ENCODE measurements around the gene GRID2.

- TF ChIP-seq PHF8 (CRISPR knock-in tag; IDR thresholded peaks at IDR 0.05) (no peak), ZNF274 (CRISPR knock-in tag; IDR thresholded peaks at IDR 0.05) (no peak), SNRNP70 (IDR thresholded peaks at IDR 0.05; ENCODE audit: low read depth, low read length) (no peak), TBP (CRISPR knock-in tag; IDR thresholded peaks at IDR 0.05) (no peak), YY1 (IDR thresholded peaks at IDR 0.05; ENCODE audit: insufficient read depth, insufficient replicate concordance, low read depth, low read length) (no peak), ELF4 (CRISPR knock-in tag; IDR thresholded peaks at IDR 0.05; ENCODE audit: borderline replicate concordance) (no peak), ZNF431 (CRISPR knock-in tag; IDR thresholded peaks at IDR 0.05; ENCODE audit: borderline replicate concordance, low read depth) (no peak), PRDM10 (CRISPR knock-in tag; IDR thresholded peaks at IDR 0.05; ENCODE audit: low read depth) (no peak), CTCF (CRISPR knock-in tag; IDR thresholded peaks at IDR 0.05) (no peak)
Observed at GRCh38 chr4:92514627-92515026, 210.9 kb downstream of the GRID2 start.

Data from HepG2 (cell line).